Putamen (tissue), 1 donor: ENCODE results near the gene SUGP2.

Experiments
- DNase-seq: peaks from one replicate; pipeline ENCODE4 v3.0.0-alpha.2; 2016; ENCODE audit warnings: low spot score

SUGP2 gene

GRCh38 chr19:19059018-19059836 is 25.9 kb upstream of the SUGP2 start:
- no peak for DNase-seq

GRCh38 chr19:19057720-19058119 is 24.4 kb upstream of the SUGP2 start:
- no peak for DNase-seq

GRCh38 chr19:19057317-19057716 is 24.0 kb upstream of the SUGP2 start:
- no peak for DNase-seq

- DNase-seq: no peak
Observed at GRCh38 chr19:19056636-19057275, 23.4 kb upstream of the SUGP2 start.

- DNase-seq: no peak
Observed at GRCh38 chr19:19055701-19056100, 22.4 kb upstream of the SUGP2 start.

GRCh38 chr19:19054939-19055440 is 21.7 kb upstream of the SUGP2 start:
- DNase-seq: no peak

- DNase-seq: no peak
Observed at GRCh38 chr19:19054315-19054938, 21.1 kb upstream of the SUGP2 start.

GRCh38 chr19:19053508-19054314 is 20.4 kb upstream of the SUGP2 start:
- peak; percentile 36 for DNase-seq

GRCh38 chr19:19052921-19053320 is 19.6 kb upstream of the SUGP2 start:
- no peak for DNase-seq

GRCh38 chr19:19051478-19052213 is 18.3 kb upstream of the SUGP2 start:
- DNase-seq: no peak

- DNase-seq: no peak
Observed at GRCh38 chr19:19050731-19051130, 17.4 kb upstream of the SUGP2 start.

GRCh38 chr19:19050104-19050503 is 16.8 kb upstream of the SUGP2 start:
- DNase-seq: no peak

GRCh38 chr19:19049406-19049805 is 16.1 kb upstream of the SUGP2 start:
- no peak for DNase-seq

GRCh38 chr19:19043881-19044280 is 10.6 kb upstream of the SUGP2 start:
- peak; percentile 39 for DNase-seq

GRCh38 chr19:19043481-19043880 is 10.2 kb upstream of the SUGP2 start:
- no peak for DNase-seq

GRCh38 chr19:19042732-19043280 is 9.5 kb upstream of the SUGP2 start:
- DNase-seq: no peak

- DNase-seq: no peak
Observed at GRCh38 chr19:19040417-19040816, 7.1 kb upstream of the SUGP2 start.

GRCh38 chr19:19039901-19040300 is 6.6 kb upstream of the SUGP2 start:
- no peak for DNase-seq

- DNase-seq: peak; percentile 21
Observed at GRCh38 chr19:19034204-19034624, 897 bp upstream of the SUGP2 start.

- DNase-seq: no peak
Observed at GRCh38 chr19:19033176-19033425, 216 bp downstream of the SUGP2 start.

GRCh38 chr19:19032420-19033175 is 719 bp downstream of the SUGP2 start:
- peak; percentile 86 for DNase-seq
